A549 (cell line): Measurements from ENCODE around the gene GPR137C. TPM values are rescaled to one million over a fixed set of nuclear protein-coding genes. Genes with fewer than 3 reads are reported as not detected.

ENCODE experiments used
- ATAC-seq, 2 experiments: fragments of 200-7000 bp in 1 of 2; fragments of >200 bp in 1 of 2; cut with Nextera tagmentation in 1 of 2; cut with Tn5 transposase in 1 of 2; 3 replicates each; pipeline versions ENCODE4 v1.8.0 to v1.9.1; 2018 to 2020; ENCODE audit warnings: mild to moderate bottlenecking in 1 of 2, moderate library complexity in 1 of 2
- CTCF ChIA-PET: fragments of 300-600 bp; sonication (Branson Sonifier 250); formaldehyde crosslinking; extraction: SDS; loops from one replicate; lab custom pipeline; 2021; ENCODE audit warnings: antibody characterized with exemption, inconsistent platforms; lab: Yijun Ruan, JAX
- POLR2A ChIA-PET: fragments of 350-600 bp; formaldehyde crosslinking; extraction: SDS; loops from one replicate; lab custom pipeline; 2021; ENCODE audit warnings: antibody characterized with exemption, inconsistent platforms; lab: Yijun Ruan, JAX
- DNase-seq, 2 experiments: peaks; one replicate each; pipeline versions ENCODE4 v3.0.0 to v3.0.0-alpha.2; 2011 to 2016; ENCODE audit warnings: low read depth in 1 of 2, low spot score in 1 of 2
- FAIRE-seq: peaks from 2 replicates; lab custom pipeline; 2011; peaks lifted over from hg19 to GRCh38; lab: Jason Lieb, UNC
- H3K27ac ChIP-seq, 2 experiments: fragments of >200 bp; sonication (Bioruptor Twin); formaldehyde crosslinking; 3 replicates each; pipeline ENCODE4 v1.5.1; 2016 to 2017
- H3K4me1 ChIP-seq: fragments of >200 bp; sonication (Bioruptor Twin); formaldehyde crosslinking; 3 replicates; pipeline ENCODE4 v1.6.1; 2016
- H3K4me2 ChIP-seq: fragments of >200 bp; sonication (Bioruptor Twin); formaldehyde crosslinking; 3 replicates; pipeline ENCODE4 v1.6.1; 2016
- H3K4me3 ChIP-seq: fragments of >200 bp; sonication (Bioruptor Twin); formaldehyde crosslinking; 3 replicates; pipeline ENCODE4 v1.5.1; 2016
- H3K9me3 ChIP-seq: fragments of >200 bp; sonication (Bioruptor Twin); formaldehyde crosslinking; 3 replicates; pipeline ENCODE4 v1.6.1; 2016
- CBX8 ChIP-seq: fragments of 200-600 bp; sonication (generic); IDR thresholded peaks from 2 replicates; pipeline ENCODE4 v1.6.1; 2016
- CEBPB ChIP-seq, 2 experiments: fragments of >200 bp in 1 of 2; sonication (Bioruptor Twin) in 1 of 2; formaldehyde crosslinking in 1 of 2; IDR thresholded peaks; 2 replicates each; pipeline ENCODE4 v1.6.1; 2012 to 2016
- CHD2 ChIP-seq: fragments of 150-350 bp; IDR thresholded peaks from 2 replicates; pipeline ENCODE4 v1.6.1; 2014; ENCODE audit warnings: low read length; ENCODE audit not compliant: partially characterized antibody
- CHD4 ChIP-seq: fragments of 200-600 bp; sonication (generic); IDR thresholded peaks from 2 replicates; pipeline ENCODE4 v1.6.1; 2016; ENCODE audit warnings: antibody characterized with exemption, mild to moderate bottlenecking, borderline replicate concordance
- FOXS1 ChIP-seq: fragments of 250-450 bp; sonication (Bioruptor Pico); IDR thresholded peaks from 2 replicates; pipeline ENCODE4 v1.5.0; 2020; ENCODE audit warnings: mild to moderate bottlenecking, moderate library complexity
- HOXB13 ChIP-seq: fragments of 250-450 bp; sonication (Bioruptor Pico); IDR thresholded peaks from 2 replicates; pipeline ENCODE4 v1.5.0; 2020; ENCODE audit warnings: low read depth, mild to moderate bottlenecking, moderate library complexity
- JUN ChIP-seq, 2 experiments: fragments of >200 bp; sonication (Bioruptor Twin); formaldehyde crosslinking; IDR thresholded peaks; 2 replicates in 1 of 2; 3 replicates in 1 of 2; pipeline ENCODE4 v1.6.1; 2016 to 2017
- MAFK ChIP-seq: fragments of 450-650 bp; IDR thresholded peaks from 2 replicates; pipeline ENCODE4 v1.6.1; 2014; ENCODE audit not compliant: partially characterized antibody
- MAZ ChIP-seq: fragments of 150-350 bp; IDR thresholded peaks from 2 replicates; pipeline ENCODE4 v1.6.1; 2014; ENCODE audit warnings: antibody characterized with exemption, low read depth, low read length, borderline replicate concordance
- MYC ChIP-seq: IDR thresholded peaks from 2 replicates; pipeline ENCODE4 v1.6.1; 2012; ENCODE audit warnings: mild to moderate bottlenecking, inconsistent platforms, low read length, improper control_type of control experiment, borderline replicate concordance
- NFE2L2 ChIP-seq: fragments of 150-350 bp; conservative IDR thresholded peaks from 2 replicates; pipeline ENCODE4 v1.6.1; 2014; ENCODE audit warnings: low read length
- NPAS2 ChIP-seq: fragments of 250-450 bp; sonication (Bioruptor Pico); IDR thresholded peaks from 2 replicates; pipeline ENCODE4 v1.8.0; 2022; ENCODE audit warnings: mild to moderate bottlenecking, moderate library complexity, borderline replicate concordance
- NR3C1 ChIP-seq: fragments of >200 bp; sonication (Bioruptor Twin); formaldehyde crosslinking; IDR thresholded peaks from 3 replicates; pipeline ENCODE4 v1.6.1; 2017
- POLR2A ChIP-seq: IDR thresholded peaks from 2 replicates; pipeline ENCODE4 v1.6.1; 2012; ENCODE audit warnings: mild to moderate bottlenecking, low read length
- POLR2AphosphoS2 ChIP-seq: conservative IDR thresholded peaks from 2 replicates; pipeline ENCODE4 v1.6.1; 2012; ENCODE audit warnings: low read length, improper control_type of control experiment, inconsistent platforms
- RARB ChIP-seq: fragments of 250-450 bp; sonication (Bioruptor Pico); IDR thresholded peaks from 2 replicates; pipeline ENCODE4 v1.8.0; 2021; ENCODE audit warnings: mild to moderate bottlenecking, moderate library complexity
- TFCP2L1 ChIP-seq: fragments of 250-450 bp; sonication (Bioruptor Pico); IDR thresholded peaks from 2 replicates; pipeline ENCODE4 v1.5.0; 2021; ENCODE audit warnings: mild to moderate bottlenecking
- TP53 ChIP-seq: fragments of 250-450 bp; sonication (Bioruptor Pico); IDR thresholded peaks from 2 replicates; pipeline ENCODE4 v1.5.0; 2021; ENCODE audit warnings: mild to moderate bottlenecking, moderate library complexity
- WGBS: methylation state at CpG from one replicate; pipeline ENCODE4 v1.1.6; 2017; ENCODE audit errors: missing lambda C conversion rate; 5-methylcytosine and 5-hydroxymethylcytosine counted together
- polyA plus RNA-seq, 4 experiments: library from polyadenylated mRNA; depleted of rRNA in 3 of 4; stranded (reverse); fragments of >200 nt; fragmentation: RNase III in 1 of 4; extraction: RNeasy Plus Mini Kit Qiagen cat#74134 plus additional on column Dnase treatment in 1 of 4; gene quantifications; 2 replicates in 3 of 4; 3 replicates in 1 of 4; pipeline ENCODE4 v1.2.3, GENCODE V29; 2011 to 2017
- TF ChIP-seq, protein P1 (sequence below): IDR thresholded peaks from 2 replicates; pipeline ENCODE4 v1.6.1; 2012
- TF ChIP-seq, protein P2 (sequence below): fragments of 200-600 bp; sonication (generic); IDR thresholded peaks from 2 replicates; pipeline ENCODE4 v1.6.1; 2016; ENCODE audit warnings: antibody characterized with exemption, mild to moderate bottlenecking, moderate library complexity
- TF ChIP-seq, protein P3 (sequence below): fragments of >200 bp; sonication (Bioruptor Twin); formaldehyde crosslinking; IDR thresholded peaks from 2 replicates; pipeline ENCODE4 v1.6.1; 2016

GPR137C gene
- polyA plus RNA-seq, 2 of the 4 experiments (the other 2 are of a cell fraction) = 0.21 to 0.27 TPM

DNA sequence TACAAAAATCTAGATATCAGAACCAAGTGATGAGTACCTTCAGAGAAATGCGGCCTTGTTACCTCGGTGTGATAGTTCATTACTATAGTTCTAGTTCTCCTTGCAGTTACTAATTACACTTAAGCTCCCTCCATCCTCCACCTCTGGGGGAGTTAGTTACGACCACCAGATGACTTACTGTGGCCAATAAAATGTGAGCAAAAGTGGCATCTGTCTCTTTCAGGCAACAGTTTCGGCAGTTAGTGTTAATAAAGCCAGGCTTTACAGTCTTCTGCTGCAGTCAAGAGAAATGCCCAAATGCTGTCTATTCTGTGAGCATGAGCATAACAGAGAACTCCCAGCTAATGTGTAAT, 6.3 kb upstream of the GPR137C start:
- FAIRE-seq = no peak
- Histone ChIP-seq H3K9me3 (no peaks in the 10 kb centered on the region), H3K4me3 (no peak overlapping the region), H3K4me1 (no peaks in the 10 kb centered on the region), H3K27ac (no peak overlapping the region), H3K4me2 (no peak overlapping the region)
- ChIA-PET POLR2A (no interaction called here), CTCF (no interaction called here)
- 75% methylated on average over 4 of the region's 4 CpGs for WGBS
- ATAC-seq = no peak
- DNase-seq = no peak
- TF ChIP-seq, protein P1, sequence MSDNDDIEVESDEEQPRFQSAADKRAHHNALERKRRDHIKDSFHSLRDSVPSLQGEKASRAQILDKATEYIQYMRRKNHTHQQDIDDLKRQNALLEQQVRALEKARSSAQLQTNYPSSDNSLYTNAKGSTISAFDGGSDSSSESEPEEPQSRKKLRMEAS = no peak

DNA sequence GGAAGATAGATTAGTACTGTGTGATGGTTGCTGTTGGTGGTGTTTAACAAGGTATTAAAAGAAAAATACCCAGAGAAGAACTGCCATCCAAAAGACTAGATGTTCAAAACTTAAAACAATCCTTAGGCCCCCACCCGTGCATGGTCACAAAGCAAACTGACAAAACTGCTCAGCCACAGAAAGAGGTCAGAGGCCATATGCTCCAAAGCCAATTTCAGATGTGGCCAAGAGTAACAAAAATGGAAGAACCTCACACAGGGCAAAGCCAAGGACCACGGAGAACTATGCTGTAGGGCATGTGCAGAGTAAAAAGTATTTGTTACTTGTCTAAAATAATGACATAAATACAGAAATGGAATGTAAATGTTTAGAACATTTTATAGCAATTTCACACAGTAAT, 5.6 kb upstream of the GPR137C start:
- Histone ChIP-seq H3K4me3 (no peak overlapping the region), H3K27ac (no peak overlapping the region), H3K4me2 (no peak overlapping the region), H3K9me3 (no peaks in the 10 kb centered on the region), H3K4me1 (no peaks in the 10 kb centered on the region)
- TF ChIP-seq RARB (no peak), NFE2L2 (no peak), JUN (IDR thresholded peaks at IDR 0.05) (no peak), POLR2A (no peak), TP53 (no peak), MAFK (no peak), NR3C1 (no peak), CEBPB (IDR thresholded peaks at IDR 0.05) (no peak), FOXS1 (CRISPR knock-in tag) (no peak), CHD2 (no peak), CHD4 (no peak), POLR2AphosphoS2 (no peak), CBX8 (no peak), MYC (no peak), MAZ (no peak), HOXB13 (CRISPR knock-in tag) (no peak)
- WGBS = 59% methylated on average over 2 of the region's 2 CpGs
- DNase-seq (no peak), ATAC-seq (no peak), FAIRE-seq (no peak)
- POLR2A ChIA-PET = no interaction called here
- CTCF ChIA-PET = no interaction called here

DNA sequence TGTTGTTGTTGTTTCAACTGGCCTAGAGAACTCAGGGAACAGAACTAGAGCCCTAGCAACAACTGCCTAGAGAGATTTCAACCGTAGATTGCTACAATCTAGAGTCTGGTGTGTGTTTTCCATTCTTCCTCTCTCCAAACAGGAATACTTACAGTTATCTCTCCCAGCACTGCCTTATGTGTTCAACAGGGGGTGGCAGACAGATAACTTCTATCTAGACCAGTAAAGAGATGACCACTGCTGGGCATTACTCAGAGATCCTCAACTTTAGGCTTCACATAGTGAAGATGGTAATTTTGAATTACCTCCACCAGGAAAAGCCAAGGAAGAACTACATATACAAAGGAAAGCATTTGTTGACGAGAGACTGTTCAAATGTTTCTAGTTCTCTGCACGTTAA, 5.1 kb upstream of the GPR137C start:
- FAIRE-seq (no peak), DNase-seq (no peak), ATAC-seq (no peak)
- 79% methylated on average over 3 of the region's 3 CpGs for WGBS
- H3K4me3 ChIP-seq = no peak overlapping the region
- no peak overlapping the region for H3K27ac ChIP-seq
- H3K9me3 ChIP-seq = no peaks in the 10 kb centered on the region
- ChIA-PET POLR2A (no interaction called here), CTCF (no interaction called here)
- no peaks in the 10 kb centered on the region for H3K4me1 ChIP-seq
- no peak overlapping the region for H3K4me2 ChIP-seq
- no peak for TF ChIP-seq TFCP2L1 (CRISPR knock-in tag)
- TF ChIP-seq POLR2A = no peak
- TF ChIP-seq, protein P2, sequence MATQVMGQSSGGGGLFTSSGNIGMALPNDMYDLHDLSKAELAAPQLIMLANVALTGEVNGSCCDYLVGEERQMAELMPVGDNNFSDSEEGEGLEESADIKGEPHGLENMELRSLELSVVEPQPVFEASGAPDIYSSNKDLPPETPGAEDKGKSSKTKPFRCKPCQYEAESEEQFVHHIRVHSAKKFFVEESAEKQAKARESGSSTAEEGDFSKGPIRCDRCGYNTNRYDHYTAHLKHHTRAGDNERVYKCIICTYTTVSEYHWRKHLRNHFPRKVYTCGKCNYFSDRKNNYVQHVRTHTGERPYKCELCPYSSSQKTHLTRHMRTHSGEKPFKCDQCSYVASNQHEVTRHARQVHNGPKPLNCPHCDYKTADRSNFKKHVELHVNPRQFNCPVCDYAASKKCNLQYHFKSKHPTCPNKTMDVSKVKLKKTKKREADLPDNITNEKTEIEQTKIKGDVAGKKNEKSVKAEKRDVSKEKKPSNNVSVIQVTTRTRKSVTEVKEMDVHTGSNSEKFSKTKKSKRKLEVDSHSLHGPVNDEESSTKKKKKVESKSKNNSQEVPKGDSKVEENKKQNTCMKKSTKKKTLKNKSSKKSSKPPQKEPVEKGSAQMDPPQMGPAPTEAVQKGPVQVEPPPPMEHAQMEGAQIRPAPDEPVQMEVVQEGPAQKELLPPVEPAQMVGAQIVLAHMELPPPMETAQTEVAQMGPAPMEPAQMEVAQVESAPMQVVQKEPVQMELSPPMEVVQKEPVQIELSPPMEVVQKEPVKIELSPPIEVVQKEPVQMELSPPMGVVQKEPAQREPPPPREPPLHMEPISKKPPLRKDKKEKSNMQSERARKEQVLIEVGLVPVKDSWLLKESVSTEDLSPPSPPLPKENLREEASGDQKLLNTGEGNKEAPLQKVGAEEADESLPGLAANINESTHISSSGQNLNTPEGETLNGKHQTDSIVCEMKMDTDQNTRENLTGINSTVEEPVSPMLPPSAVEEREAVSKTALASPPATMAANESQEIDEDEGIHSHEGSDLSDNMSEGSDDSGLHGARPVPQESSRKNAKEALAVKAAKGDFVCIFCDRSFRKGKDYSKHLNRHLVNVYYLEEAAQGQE = no peak
- TF ChIP-seq, protein P3, sequence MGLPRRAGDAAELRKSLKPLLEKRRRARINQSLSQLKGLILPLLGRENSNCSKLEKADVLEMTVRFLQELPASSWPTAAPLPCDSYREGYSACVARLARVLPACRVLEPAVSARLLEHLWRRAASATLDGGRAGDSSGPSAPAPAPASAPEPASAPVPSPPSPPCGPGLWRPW = no peak
- no peak for TF ChIP-seq NPAS2 (CRISPR knock-in tag)
